GM18868 (cell line): ENCODE results near the gene TMEM59L.
"Not testable (repeated sequence)": the region's sequence is repeated elsewhere in the genome, so short reads cannot be mapped to it uniquely, and the experiment has no call there.

ENCODE experiments used
- ATAC-seq: cut with Tn5 transposase; IDR thresholded peaks from one replicate; pipeline ENCODE4 v1.9.1; 2021; ENCODE audit warnings: mild to moderate bottlenecking, moderate library complexity; ENCODE audit not compliant: unreplicated experiment

Gene TMEM59L

DNA sequence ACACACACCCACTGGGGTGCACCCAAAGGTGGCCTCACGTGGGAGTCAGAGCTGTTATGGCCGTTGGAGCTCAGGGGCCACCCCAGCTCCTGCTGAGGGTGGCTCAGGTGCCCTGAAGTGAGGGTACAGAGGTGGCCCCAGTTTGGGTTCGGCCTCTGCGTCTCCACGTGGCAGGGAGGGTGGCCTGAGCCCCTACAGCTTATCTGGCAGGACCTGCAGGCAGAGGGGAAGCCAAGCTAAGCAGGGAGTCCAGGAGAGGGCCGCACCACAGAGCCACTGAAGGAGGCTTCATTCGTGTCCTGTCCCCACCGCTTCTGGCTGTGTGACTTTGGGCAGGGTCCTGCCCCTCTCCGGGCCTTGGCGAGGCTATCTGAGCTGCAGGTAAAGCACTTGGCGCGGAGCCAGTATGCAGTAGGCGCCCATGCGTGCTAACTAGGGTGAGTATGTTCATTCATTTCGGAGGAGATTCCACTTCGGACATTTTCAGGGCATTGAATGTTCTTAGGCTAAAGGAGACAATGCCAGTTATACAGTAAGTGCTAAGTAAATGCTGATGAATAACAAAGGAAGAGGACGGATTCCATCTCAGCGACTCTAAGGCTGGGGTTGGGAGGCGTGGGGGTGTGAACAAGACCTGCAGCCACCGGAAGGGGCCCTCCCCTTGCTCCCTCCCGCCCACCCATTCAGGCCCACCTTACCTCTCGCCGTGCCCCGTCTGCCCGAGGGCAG, 19.1 kb upstream of the TMEM59L start:
- no peak for ATAC-seq

DNA sequence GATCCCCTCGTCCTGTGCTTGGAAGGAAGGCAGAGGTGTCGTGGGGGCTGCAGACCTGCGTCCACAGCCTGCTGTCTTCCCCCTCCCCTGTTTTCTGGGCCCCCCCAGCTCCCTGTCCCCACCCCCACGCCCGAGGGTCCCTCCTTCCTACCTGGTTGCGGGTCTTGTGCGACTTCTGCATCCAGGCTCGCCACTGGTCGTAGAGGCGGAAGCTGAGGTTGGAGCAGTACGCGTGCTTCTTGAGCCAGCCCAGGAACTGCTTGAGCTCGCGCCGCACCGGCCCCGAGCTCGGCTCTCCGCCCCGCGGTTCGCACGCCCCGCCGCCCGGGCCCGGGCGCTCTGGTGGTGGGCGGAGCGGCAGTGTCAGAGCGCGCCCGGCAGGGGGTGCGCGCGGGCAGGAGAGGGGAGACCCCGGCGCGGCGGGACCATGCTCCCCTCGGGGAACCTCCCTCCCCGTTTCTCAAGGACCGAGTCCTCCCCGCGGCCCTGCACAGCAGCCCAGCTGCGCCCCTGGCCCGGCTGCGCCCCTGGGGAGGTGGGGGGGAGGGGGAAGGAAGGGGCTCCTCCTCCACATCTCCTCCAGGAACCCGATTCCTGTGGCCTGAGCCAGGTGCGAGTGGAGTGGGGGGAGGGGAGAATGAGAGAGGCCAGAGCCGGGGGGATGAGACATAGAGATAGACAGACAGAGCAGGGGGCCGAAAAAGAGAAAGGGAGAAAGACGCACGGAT, 18.4 kb upstream of the TMEM59L start:
- ATAC-seq: peak; percentile 74

DNA sequence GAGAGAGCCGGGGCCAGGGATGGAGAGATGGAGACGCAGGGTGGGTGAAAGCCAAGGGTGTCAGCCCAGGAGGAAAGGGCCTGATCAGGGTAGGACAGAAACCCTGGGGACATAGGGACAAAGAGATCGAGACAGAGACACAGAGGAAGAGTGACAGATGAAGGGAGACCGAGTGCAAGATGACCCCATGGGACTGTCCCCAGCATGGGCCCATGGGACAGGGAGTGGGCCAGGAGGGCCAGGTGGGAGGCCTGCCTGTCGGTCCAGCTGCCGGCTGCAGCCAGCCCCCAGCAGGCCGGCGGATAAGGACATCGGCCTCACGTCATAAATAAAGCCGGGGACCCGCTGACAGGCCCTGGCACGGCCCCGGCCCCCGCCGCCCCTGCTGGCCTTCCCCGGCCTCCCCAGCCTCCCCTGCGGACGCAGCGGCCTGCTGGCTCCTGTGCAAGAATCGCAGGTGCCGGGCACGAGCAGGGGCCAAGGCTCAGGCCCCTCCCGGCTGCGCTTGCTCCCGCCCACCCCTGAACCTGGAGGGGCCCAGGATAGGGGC, 17.8 kb upstream of the TMEM59L start:
- ATAC-seq: no peak

DNA sequence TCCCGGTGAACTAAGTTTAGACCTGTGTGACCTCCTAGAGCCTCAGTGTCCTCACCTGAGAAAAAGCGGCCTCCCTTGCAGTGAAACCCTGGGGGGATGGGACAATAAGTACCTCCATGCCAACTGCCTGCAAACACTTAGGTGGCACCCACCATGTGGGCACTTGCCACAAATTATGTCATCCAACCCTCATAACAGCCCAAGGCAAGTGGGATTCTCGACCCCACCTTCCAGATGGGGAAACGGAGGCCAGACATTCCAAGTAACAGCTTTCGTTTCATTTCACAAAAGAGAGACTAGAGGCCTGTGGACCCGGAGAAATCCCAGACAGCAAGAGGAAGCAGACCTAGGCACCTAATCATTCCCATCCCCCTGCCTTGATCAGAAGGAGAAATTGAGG, 17.2 kb upstream of the TMEM59L start:
- ATAC-seq: no peak

DNA sequence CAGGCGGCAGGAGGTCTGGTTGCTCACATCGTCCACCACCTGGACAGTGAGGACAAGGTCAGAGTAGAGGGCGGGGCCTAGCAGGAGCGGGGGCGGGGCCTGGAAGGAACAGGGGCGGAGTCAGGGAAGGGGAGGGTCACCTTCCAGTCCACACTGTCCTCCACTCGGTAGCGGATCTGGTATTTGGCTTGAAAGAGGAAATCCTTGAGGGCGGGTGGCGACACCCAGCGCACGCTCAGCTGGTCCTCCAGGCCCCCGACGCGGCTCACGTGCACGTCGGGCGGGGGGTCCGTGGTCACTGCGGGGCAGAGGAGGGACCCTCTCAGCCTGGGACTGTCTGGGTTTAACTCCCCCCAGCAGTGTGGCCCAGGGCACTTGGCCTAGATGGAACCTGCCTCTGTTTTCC, 15.9 kb upstream of the TMEM59L start:
- ATAC-seq: no peak

DNA sequence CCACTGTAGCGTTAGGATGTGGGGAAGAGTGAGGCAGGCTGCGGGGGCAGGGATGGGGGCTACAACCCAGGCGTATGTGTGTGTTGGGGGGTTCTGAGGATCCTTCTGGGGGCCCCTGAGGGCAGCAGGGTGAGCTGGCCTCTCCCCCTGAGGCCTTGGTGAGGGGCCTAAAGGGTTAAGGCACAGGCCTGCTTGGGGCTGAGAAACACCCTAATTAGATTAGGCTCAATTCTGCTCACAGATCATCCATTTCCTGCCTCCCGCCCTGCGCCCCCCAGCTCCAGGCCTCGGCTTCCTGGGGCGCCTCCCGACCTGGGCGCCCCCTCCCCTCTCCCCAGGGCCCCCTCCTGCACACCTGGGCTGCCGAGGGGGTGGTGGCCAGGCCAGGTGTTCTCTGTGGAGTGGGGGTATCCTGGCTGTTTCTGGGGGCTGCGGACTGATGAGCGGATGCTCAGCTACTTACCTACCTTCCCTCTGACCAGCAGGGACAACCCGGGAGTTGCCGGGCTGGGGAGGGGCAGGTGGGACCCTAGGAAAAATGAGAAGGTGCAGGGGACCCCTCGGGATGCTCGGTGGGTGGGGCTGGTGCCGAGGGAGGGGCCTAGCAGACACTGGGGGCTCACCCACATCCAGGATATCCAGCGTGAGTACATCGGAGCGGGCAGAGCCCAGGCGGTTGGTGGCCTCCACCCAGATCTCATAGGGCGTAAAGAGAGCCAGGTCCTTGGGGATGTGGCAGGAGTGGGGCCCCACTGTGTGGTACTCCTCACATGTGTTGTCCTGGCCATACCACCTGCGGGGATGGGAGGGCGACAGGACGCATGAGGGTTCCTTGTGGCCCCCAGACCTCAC, 14.6 kb upstream of the TMEM59L start:
- ATAC-seq: no peak

DNA sequence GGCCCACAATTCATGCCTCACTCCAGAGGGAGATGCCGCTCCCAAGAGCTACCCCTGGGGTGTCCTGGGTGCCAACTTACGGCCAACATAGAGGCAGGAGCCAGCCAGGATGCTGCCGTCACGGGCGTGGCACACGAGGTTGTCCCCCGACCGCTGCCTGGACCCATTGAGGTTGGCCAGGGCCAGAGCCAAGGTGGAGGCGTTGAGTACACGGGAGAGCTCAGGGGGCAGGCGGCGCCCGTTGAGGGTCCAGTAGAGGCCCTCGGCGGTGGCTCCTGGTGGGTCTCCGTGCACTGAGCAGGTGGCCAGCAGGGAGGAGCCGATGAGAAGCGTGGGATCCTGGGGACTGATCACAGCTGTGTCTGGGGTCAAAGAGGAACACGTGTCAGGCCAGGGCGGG, 13.2 kb upstream of the TMEM59L start:
- ATAC-seq: no peak

DNA sequence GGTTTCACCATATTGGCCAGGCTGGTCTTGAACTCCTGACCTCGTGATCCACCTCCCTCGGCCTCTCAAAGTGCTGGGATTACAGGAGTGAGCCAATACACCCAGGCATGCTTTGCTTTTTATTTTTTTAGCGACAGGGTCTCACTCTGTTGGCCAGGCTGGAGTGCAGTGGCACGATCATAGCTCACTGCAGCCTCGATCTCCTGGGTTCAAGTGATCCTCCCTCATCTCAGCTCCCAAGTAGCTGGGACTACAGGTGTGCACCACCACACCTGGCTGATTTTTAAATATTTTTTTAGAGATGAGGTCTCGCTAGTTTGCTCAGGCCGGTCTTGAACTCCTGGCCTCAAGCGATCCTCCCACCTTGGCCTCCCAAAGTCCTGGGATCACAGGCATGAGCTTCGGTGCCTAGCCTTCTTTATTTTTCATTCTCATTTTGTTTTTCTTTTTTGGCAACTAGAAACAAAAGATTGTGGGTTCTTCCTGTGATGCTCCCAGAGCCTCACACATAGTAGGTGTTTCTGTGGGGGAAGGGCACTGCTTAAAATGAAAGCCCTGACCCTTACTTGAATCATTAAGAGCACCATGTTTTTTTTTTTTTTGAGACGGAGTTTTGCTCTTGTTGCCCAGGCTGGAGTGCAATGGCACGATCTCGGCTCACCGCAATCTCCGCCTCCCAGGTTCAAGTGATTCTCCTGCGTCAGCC, 11.8 kb upstream of the TMEM59L start:
- ATAC-seq: not testable (repeated sequence)

DNA sequence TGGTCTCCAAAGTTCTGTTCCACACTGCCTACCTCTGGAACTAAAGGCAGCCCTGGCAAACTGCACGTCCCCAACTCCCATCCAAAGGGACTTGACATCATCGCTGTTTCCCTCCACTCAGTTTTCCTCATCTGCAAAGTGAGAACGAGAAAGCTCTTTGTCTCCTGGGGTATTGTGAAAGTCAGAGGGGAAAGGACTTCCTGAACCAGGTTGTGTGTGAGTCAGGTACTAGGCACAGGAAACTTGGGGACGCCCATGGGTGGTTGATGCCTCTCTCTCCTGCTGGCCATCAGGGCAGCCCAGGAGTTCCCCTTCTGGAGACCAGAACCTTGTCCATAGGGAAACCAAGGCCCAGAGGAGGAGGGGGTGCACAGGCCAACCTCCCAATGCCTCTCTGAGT, 10.8 kb upstream of the TMEM59L start:
- ATAC-seq: no peak

DNA sequence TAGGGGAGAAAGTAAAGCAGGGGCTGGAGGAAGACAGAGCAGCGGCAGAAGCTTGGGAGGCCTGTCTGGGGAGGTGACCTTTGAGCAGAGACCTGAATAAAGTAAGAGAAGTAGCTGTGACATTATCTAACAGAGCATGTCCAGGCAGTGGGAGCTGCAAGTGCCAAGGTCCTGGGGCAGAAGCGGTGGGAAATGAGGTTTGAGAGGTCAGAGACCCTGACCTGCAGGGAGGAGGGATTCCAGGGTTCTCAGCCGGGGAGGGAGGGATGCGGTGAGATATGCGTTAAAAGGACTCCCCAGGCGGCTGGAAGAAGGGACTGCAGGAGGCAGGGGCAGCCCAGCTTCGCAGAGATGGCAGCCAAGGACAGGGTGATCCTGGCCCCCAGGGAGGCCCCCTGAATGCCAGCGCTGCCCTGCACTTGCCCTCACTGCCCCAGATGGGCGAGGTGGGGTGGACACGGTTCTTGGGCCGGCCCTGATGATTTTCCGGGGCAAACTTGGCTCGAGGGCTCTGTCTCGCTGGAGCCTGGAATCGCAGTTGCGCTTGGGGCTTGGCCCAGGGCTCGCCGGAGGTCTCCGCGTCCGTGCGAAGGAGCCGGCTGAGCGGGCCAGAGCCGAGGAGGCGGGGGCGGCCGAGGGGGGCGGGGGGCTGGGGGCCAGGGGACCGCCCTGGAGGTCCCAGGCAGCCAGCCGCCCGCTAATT, 9.3 kb upstream of the TMEM59L start:
- no peak for ATAC-seq

DNA sequence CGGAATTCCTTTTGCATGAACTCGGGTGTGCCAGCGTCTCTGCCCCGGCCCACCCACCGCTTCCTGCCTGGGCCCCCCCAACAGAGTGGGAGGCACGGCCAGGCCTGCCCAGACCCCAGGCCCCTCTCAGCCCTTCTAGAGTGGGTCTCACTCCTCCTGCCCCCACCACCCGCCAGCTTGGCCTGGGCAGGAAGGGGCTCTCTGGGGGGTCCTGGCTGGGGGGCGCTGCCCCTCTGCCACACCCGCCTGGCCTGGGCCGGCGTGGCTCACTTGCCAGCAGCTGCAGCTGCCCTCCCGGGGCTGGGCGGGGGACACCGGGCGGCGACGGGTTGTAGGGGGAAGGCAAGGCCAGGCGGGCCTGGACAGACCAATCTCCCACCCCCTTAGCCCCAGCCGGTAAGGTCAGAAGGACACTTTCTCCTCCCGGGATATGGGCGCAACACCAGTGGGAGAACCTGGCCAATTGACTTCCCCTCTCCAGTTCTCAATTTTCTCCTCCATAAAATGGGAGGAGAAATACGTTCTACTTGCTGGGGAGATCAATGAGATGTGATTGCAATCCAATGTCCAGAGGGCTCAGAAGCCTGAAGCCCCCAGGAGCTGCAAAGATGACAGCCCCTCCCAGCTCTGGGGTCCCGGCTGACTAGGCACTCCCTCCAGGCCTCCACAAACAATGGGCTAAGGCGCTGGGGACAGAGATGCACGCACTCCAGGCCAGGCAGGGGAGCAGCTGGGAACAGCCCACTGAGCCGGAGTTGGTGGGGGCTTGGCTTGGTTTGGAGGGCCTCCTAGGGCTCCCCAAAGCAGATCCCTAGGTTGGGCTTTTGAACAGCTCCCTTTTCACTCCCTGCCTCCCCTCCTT, 8.5 kb upstream of the TMEM59L start:
- no peak for ATAC-seq

DNA sequence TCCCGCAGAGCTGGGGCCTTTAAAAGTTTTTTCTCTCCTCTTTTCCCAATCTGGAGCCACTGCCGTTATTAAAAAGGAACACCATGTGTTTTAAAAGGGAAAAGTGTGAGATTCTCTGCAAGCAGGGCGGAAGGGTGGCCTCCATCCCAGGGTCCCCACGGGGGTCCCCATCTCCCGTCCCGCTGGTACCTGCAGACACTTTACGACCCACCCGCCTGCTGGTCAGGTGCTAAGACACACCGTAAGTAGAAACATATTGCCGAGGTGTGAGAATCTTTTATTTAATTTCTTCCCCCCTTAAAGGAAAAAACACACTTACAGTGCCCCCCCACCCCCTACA, 7.9 kb upstream of the TMEM59L start:
- ATAC-seq: no peak

DNA sequence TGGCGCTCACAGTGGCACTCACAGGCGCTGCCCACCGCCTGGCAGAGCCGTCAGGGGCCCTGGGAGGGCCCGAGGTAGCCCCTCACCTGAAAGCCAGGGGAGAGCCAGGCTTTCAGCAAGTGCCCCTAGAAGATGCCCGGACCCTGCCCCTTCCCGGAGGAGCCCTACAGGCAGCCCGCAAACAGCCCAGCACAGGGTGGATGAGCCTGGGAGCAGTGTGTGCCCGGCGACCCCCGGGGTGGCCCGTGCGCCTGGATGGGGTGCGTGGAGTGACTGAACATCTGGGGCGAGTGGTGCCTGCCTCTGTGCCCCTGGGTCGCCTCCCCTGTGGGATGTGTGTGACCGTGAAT, 7.5 kb upstream of the TMEM59L start:
- no peak for ATAC-seq

DNA sequence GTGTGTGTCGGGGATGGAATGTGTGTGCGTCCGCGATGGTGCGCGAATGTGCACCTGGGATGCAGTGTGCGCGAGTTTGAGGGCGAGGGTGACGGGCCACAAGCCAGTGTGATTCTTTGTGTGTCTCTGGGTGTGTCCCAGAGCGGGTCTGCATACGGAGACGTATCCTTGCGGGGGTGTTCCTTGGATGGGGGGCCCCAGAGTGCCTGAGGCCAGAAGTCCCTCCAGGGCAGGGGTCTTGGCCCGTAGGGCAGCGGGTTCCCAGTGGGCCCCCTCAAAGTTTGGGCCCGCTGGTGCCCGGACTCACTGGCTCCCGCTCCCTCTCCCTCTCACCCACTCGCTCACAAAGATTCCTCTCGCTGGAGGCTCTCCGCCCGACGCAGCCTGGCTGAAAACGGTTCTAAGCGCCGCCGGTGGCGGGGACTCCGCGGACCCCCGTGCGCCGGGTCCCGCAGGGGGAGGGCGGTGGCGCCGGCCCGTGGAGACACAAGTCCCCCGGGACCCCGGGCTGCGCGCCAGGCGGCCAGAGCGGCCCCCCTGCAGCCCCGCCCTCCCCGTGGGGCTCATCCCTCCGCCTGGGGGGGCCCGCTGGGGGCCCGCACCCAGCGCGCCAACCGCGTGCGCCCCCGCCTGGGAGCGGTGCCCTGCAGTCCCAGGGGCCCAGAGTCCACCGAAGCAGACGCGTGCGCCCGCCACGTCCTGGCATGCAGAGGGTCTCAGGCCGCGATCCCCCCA, 7.0 kb upstream of the TMEM59L start:
- no peak for ATAC-seq

DNA sequence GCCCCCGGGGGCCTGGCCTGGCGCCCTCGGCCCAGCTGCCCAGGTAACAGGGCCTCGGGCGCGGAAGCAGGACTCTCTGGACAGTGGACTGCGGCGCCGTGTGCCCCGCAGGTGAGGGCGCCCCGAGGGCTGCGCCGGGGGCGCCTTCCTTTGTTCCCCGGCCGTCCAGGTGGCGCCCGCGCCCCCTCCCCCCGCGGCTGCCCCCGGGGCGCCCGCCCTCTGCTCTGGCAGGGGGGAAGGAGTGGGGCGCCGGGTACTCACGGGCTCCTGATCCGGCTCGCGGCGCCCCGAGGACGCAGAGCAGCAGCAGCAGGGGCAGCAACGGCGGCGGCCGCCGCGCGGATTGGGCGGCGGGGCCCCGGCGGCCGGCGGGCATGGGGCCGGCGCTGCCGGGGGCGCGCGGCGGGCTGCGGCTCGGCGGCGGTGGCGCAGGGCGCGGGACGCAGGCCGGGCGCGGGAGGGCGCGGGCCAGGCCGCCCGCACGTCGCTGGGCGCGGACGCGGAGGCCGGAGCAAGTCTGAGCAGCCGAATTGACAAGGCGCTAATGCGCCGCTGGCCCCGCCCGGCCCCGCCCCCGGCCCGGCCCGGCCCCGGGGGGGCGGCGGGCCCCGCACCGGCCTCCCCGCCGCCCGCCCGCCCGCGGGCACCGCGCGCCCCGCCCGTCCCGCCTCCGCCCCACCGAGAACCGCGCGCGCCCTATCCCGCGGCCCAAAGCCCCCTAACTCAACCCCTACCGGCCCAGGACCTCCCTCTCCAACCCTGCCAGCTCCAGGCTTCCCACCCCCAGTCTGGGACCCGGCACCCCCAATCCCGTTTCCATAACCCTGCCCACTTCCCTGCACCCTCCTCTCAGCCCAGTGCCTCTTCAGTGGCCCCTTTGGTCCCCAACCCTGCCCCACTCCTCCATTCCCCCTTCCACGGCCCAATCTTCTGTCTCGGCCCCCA, 6.1 kb upstream of the TMEM59L start, which contains the start of gene CRLF1:
TSS of gene CRLF1 (minus strand) at position 519 of the 945 bp plus-strand sequence. CDS start at position 376, 143 bp downstream.
- ATAC-seq: no peak

DNA sequence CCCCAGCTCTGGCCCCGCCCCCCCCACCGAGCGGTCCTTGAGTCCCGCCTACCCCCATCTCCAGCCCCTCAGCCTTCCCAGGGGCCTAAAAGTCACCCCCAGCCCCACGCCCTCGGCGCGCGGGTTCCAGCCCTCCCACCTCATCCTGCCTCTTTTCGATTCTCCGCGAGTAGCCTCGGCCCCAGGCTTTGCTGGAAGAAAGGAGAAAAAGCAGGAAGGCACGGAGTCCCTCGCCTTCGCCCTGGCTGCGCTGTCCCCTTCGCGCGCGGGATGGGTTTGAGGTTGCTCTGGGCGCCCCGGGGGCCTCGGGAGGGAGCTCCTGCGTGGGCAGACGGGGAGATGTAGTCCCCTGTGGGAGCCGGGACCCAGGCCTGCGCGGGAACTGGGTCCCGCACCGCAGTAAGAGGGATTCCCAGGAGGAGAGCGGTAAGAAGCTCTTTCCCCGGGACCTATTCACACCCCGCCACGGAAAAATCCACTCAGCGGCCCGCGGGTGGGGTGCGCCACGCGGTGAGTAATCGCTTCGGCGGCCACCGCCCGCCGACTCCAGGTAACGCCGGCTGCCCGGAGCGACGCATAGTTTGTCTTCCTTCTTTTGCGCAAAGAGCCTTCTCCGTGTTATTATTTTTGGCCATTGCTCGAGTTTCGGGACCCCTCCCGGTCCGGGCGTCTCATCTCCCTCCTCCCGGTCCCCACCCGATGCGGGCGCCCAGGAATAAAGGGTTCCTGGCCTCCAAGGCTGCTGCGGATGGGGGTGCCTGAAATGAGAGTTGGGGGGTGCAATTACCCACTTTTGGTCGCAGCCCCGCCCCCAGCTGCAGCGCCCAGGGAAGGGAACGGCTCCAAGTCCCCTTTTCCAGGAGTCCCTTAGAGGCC, 5.2 kb upstream of the TMEM59L start:
- no peak for ATAC-seq
